ENCODE results near the gene ZNF778. TPM values are rescaled to one million over a fixed set of nuclear protein-coding genes. Genes with fewer than 3 reads are reported as not detected.

ZNF778 gene
- total and polyA plus RNA-seq, 2 of the 13 experiments (the other 11 are each of a cell fraction or from before 2014, with no cell fraction given) = 3.8 to 7.2 TPM

- TF ChIP-seq NR2F6 (IDR thresholded peaks at IDR 0.05) = no peak
- peak; percentile 6; the same call in 1 of the 2 replicates for TF ChIP-seq NR2F6 (CRISPR knock-in tag; IDR thresholded peaks at IDR 0.05)
- TF ChIP-seq PAX8 (CRISPR knock-in tag; IDR thresholded peaks at IDR 0.05; ENCODE audit: borderline replicate concordance) = peak; percentile 73; the same call in 1 of the 2 replicates
- peak; percentile 56; the same call in 1 of the 2 replicates for TF ChIP-seq GATAD1 (CRISPR knock-in tag; IDR thresholded peaks at IDR 0.05)
- no peak for TF ChIP-seq ZBTB33 (CRISPR knock-in tag; IDR thresholded peaks at IDR 0.05)
- no peak for TF ChIP-seq SIX1 (CRISPR knock-in tag; IDR thresholded peaks at IDR 0.05; ENCODE audit: borderline replicate concordance)
- TF ChIP-seq ELF3 (CRISPR knock-in tag; IDR thresholded peaks at IDR 0.05) = peak; percentile 48; the same call in 1 of the 2 replicates
- TF ChIP-seq RXRB (CRISPR knock-in tag; IDR thresholded peaks at IDR 0.05; ENCODE audit: borderline replicate concordance) = no peak
- no peak for TF ChIP-seq SNAPC4 (CRISPR knock-in tag; IDR thresholded peaks at IDR 0.05)
- no peak for TF ChIP-seq ZNF746 (CRISPR knock-in tag; IDR thresholded peaks at IDR 0.05)
- no peak for TF ChIP-seq ZNF24 (IDR thresholded peaks at IDR 0.05)
- TF ChIP-seq ZNF501 (CRISPR knock-in tag; IDR thresholded peaks at IDR 0.05) = peak; percentile 93
- TF ChIP-seq SMC3 (IDR thresholded peaks at IDR 0.05; ENCODE audit: low read length) = no peak
- TF ChIP-seq E2F2 (CRISPR knock-in tag; IDR thresholded peaks at IDR 0.05; ENCODE audit: borderline replicate concordance) = no peak
- 0 out of 2 replicates have a peak, but pooled peaks have one; percentile 14 for TF ChIP-seq ZNF296 (CRISPR knock-in tag; conservative IDR thresholded peaks at IDR 0.05)
- peak; percentile 60 for TF ChIP-seq KLF6 (CRISPR knock-in tag; IDR thresholded peaks at IDR 0.05)
- TF ChIP-seq ZEB1 (IDR thresholded peaks at IDR 0.05; ENCODE audit: insufficient replicate concordance, low read depth) = no peak
- no peak for TF ChIP-seq TCF7 (IDR thresholded peaks at IDR 0.05; ENCODE audit: low read depth)
- TF ChIP-seq ZBTB1 (CRISPR knock-in tag; IDR thresholded peaks at IDR 0.05; ENCODE audit: borderline replicate concordance) = no peak
- TF ChIP-seq ZNF446 (CRISPR knock-in tag; IDR thresholded peaks at IDR 0.05) = no peak
- TF ChIP-seq NCOA2 (CRISPR knock-in tag; IDR thresholded peaks at IDR 0.05) = no peak
- 0 out of 2 replicates have a peak, but pooled peaks have one; percentile 33 for TF ChIP-seq ZNF205 (CRISPR knock-in tag; IDR thresholded peaks at IDR 0.05)
- no peak for TF ChIP-seq RBM22 (optimal IDR thresholded peaks at IDR 0.05; ENCODE audit: low read length)
- TF ChIP-seq SMAD9 (CRISPR knock-in tag; IDR thresholded peaks at IDR 0.05) = 0 out of 2 replicates have a peak, but pooled peaks have one; percentile 90
Measured at GRCh38 chr16:89246903-89247733, 29.6 kb downstream of the ZNF778 start (continued).

All from HepG2 (cell line).